Muscle of arm (tissue), 14 donors: ENCODE results near the gene WFIKKN1. TPM values are rescaled to one million over a fixed set of nuclear protein-coding genes. Genes with fewer than 3 reads are reported as not detected.

ENCODE experiments used
- DNase-seq: peaks from one replicate; pipeline ENCODE4 v3.0.0-alpha.2; 2013
- long read RNA-seq, 11 donors: transcript quantifications; one replicate each; lab custom pipeline, GENCODE V29; 2026
- polyA plus RNA-seq, 12 donors: library from polyadenylated mRNA; unstranded; fragments of 120-200 nt; gene quantifications; one replicate each; pipeline ENCODE4 v1.2.1, GENCODE V29; 2013; ENCODE audit not compliant: insufficient read length in 12 of 12

Gene WFIKKN1
- 1 to 10 TPM in 1 of 12 donors, under 1 TPM in 9, not detected in 2; 0.14 to 2.1 (median 0.39) TPM for polyA plus RNA-seq
- long read RNA-seq, donor 1, full-length matches to known transcripts: 10 of 10 reads
- long read RNA-seq, donor 1, partial matches to known transcripts: 0 of 10 reads
- long read RNA-seq, donor 1, other reads (novel, unspliced or antisense): 0 of 10 reads
- long read RNA-seq, donor 2, full-length matches to known transcripts: 5 of 5 reads
- long read RNA-seq, donor 2, partial matches to known transcripts: 0 of 5 reads
- long read RNA-seq, donor 2, other reads (novel, unspliced or antisense): 0 of 5 reads
- long read RNA-seq, donor 3, full-length matches to known transcripts: 4 of 4 reads
- long read RNA-seq, donor 3, partial matches to known transcripts: 0 of 4 reads
- long read RNA-seq, donor 3, other reads (novel, unspliced or antisense): 0 of 4 reads
- long read RNA-seq, donor 4, full-length matches to known transcripts: 1 of 1 reads
- long read RNA-seq, donor 4, partial matches to known transcripts: 0 of 1 reads
- long read RNA-seq, donor 4, other reads (novel, unspliced or antisense): 0 of 1 reads
- long read RNA-seq, donor 5, full-length matches to known transcripts: 2 of 2 reads
- long read RNA-seq, donor 5, partial matches to known transcripts: 0 of 2 reads
- long read RNA-seq, donor 5, other reads (novel, unspliced or antisense): 0 of 2 reads
- long read RNA-seq, donor 6: 0 reads
- long read RNA-seq, donor 7, full-length matches to known transcripts: 2 of 2 reads
- long read RNA-seq, donor 7, partial matches to known transcripts: 0 of 2 reads
- long read RNA-seq, donor 7, other reads (novel, unspliced or antisense): 0 of 2 reads
- long read RNA-seq, donor 8, full-length matches to known transcripts: 3 of 3 reads
- long read RNA-seq, donor 8, partial matches to known transcripts: 0 of 3 reads
- long read RNA-seq, donor 8, other reads (novel, unspliced or antisense): 0 of 3 reads
- long read RNA-seq, donor 9, full-length matches to known transcripts: 3 of 3 reads
- long read RNA-seq, donor 9, partial matches to known transcripts: 0 of 3 reads
- long read RNA-seq, donor 9, other reads (novel, unspliced or antisense): 0 of 3 reads
- long read RNA-seq, donor 10, full-length matches to known transcripts: 2 of 2 reads
- long read RNA-seq, donor 10, partial matches to known transcripts: 0 of 2 reads
- long read RNA-seq, donor 10, other reads (novel, unspliced or antisense): 0 of 2 reads
- long read RNA-seq, donor 11, full-length matches to known transcripts: 4 of 4 reads
- long read RNA-seq, donor 11, partial matches to known transcripts: 0 of 4 reads
- long read RNA-seq, donor 11, other reads (novel, unspliced or antisense): 0 of 4 reads

GRCh38 chr16:630815-631405 lies at the start of gene WFIKKN1:
Gene WFIKKN1, plus strand, starts transcription at chr16:630985. Its CDS starts 269 bp downstream, at chr16:631254.
- no peak for DNase-seq

GRCh38 chr16:582218-582613 lies 48.6 kb upstream of the WFIKKN1 start:
- DNase-seq: no peak

GRCh38 chr16:582614-583331 lies 48.0 kb upstream of the WFIKKN1 start:
- no peak for DNase-seq

GRCh38 chr16:583470-583814 lies 47.3 kb upstream of the WFIKKN1 start:
- no peak for DNase-seq

- DNase-seq: no peak
These were observed 46.8 kb upstream of the WFIKKN1 start for GRCh38 chr16:583815-584591.

- no peak for DNase-seq
These were observed 45.4 kb upstream of the WFIKKN1 start for GRCh38 chr16:585351-585750.

GRCh38 chr16:586047-586644 lies 44.6 kb upstream of the WFIKKN1 start:
- DNase-seq: no peak

- DNase-seq: no peak
These were observed 43.9 kb upstream of the WFIKKN1 start for GRCh38 chr16:586645-587590.

GRCh38 chr16:588639-588888 lies 42.2 kb upstream of the WFIKKN1 start:
- DNase-seq: no peak

GRCh38 chr16:588889-589657 lies 41.7 kb upstream of the WFIKKN1 start:
- DNase-seq: peak; percentile 98

GRCh38 chr16:589658-590187 lies 41.1 kb upstream of the WFIKKN1 start, which contains the start of gene RAB40C:
Gene RAB40C, plus strand, starts transcription at chr16:590066. Its CDS starts 226 bp downstream, at chr16:590292.
- DNase-seq: peak; percentile 100

GRCh38 chr16:590188-590814 lies 40.5 kb upstream of the WFIKKN1 start:
- no peak for DNase-seq

GRCh38 chr16:590815-591200 lies 40.0 kb upstream of the WFIKKN1 start:
- no peak for DNase-seq

GRCh38 chr16:591231-591630 lies 39.6 kb upstream of the WFIKKN1 start:
- no peak for DNase-seq

GRCh38 chr16:591892-592517 lies 38.8 kb upstream of the WFIKKN1 start:
- no peak for DNase-seq
